GM13976 (cell line): ENCODE data around the gene PAIP2.

Experiments used
- DNase-seq: peaks from one replicate; pipeline ENCODE4 v3.0.0; 2012; ENCODE audit warnings: low spot score
- CTCF ChIP-seq: IDR thresholded peaks from 2 replicates; pipeline ENCODE4 v1.5.1; 2012; ENCODE audit warnings: borderline replicate concordance, mild to moderate bottlenecking; ENCODE audit not compliant: insufficient read depth; ENCODE audit errors: extremely low read depth, missing control alignments, control extremely low read depth
- in situ Hi-C: fragments of 300-500 bp; cut with MboI; formaldehyde crosslinking; loops from one replicate; pipeline ENCODE4 v1.12.0; 2022; ENCODE audit warnings: low sequenced_read_pairs, mixed read lengths, inconsistent platforms; ENCODE audit not compliant: unreplicated experiment

Gene PAIP2

GRCh38 chr5:139363937-139364336 lies 22.3 kb downstream of the PAIP2 start:
- DNase-seq = no peak
- no peak for TF ChIP-seq CTCF
- in situ Hi-C loops = no loop called here

- in situ Hi-C loops = no loop called here
- TF ChIP-seq CTCF = no peak
- DNase-seq = no peak
Measured at GRCh38 chr5:139364466-139364865, 22.8 kb downstream of the PAIP2 start.

GRCh38 chr5:139368613-139369012 lies 27.0 kb downstream of the PAIP2 start:
- no peak for DNase-seq
- in situ Hi-C loops = no loop called here
- no peak for TF ChIP-seq CTCF

GRCh38 chr5:139369181-139369580 lies 27.5 kb downstream of the PAIP2 start:
- TF ChIP-seq CTCF = no peak
- in situ Hi-C loops = no loop called here
- DNase-seq = no peak

GRCh38 chr5:139371482-139372435 lies 30.1 kb downstream of the PAIP2 start:
- in situ Hi-C loops = no loop called here
- TF ChIP-seq CTCF = no peak
- DNase-seq = no peak

GRCh38 chr5:139374909-139375308 lies 33.3 kb downstream of the PAIP2 start:
- in situ Hi-C loops = no loop called here

More at GRCh38 chr5:139374909-139375308, 33.3 kb downstream of the PAIP2 start:
- DNase-seq = no peak
- TF ChIP-seq CTCF = no peak
